Measurements from ENCODE around the gene MYH9.
A peak's percentile ranks its signal among the peaks of the same experiment; 100 is the strongest.
"Not testable (repeated sequence)": the region's sequence is repeated elsewhere in the genome, so short reads cannot be mapped to it uniquely, and the experiment has no call there.

The MYH9 gene

GRCh38 chr22:36291831-36292740 lies 95.7 kb downstream of the MYH9 start:
- no peak for DNase-seq (ENCODE audit: low spot score)

GRCh38 chr22:36290391-36291075 lies 97.2 kb downstream of the MYH9 start:
- DNase-seq (ENCODE audit: low spot score) = not testable (repeated sequence)

GRCh38 chr22:36289948-36290371 lies 97.8 kb downstream of the MYH9 start:
- DNase-seq (ENCODE audit: low spot score) = peak; percentile 62

- DNase-seq (ENCODE audit: low spot score) = no peak
Measured at GRCh38 chr22:36289406-36289870, 98.3 kb downstream of the MYH9 start.

- DNase-seq (ENCODE audit: low spot score) = no peak
Measured at GRCh38 chr22:36288571-36289405, 99.0 kb downstream of the MYH9 start.

- DNase-seq (ENCODE audit: low spot score) = no peak
Measured at GRCh38 chr22:36287881-36288515, 99.8 kb downstream of the MYH9 start.

GRCh38 chr22:36286096-36286957 lies 101.4 kb downstream of the MYH9 start:
- DNase-seq (ENCODE audit: low spot score) = peak; percentile 54

- no peak for DNase-seq (ENCODE audit: low spot score)
Measured at GRCh38 chr22:36285545-36285944, 102.2 kb downstream of the MYH9 start.

- DNase-seq (ENCODE audit: low spot score) = no peak
Measured at GRCh38 chr22:36285017-36285416, 102.8 kb downstream of the MYH9 start.

GRCh38 chr22:36284171-36284571 lies 103.6 kb downstream of the MYH9 start:
- no peak for DNase-seq (ENCODE audit: low spot score)

- DNase-seq (ENCODE audit: low spot score) = no peak
Measured at GRCh38 chr22:36282328-36282831, 105.4 kb downstream of the MYH9 start.

- no peak for DNase-seq (ENCODE audit: low spot score)
Measured at GRCh38 chr22:36281781-36282327, 105.9 kb downstream of the MYH9 start.

GRCh38 chr22:36280379-36280778 lies 107.4 kb downstream of the MYH9 start:
- no peak for DNase-seq (ENCODE audit: low spot score)

- no peak for DNase-seq (ENCODE audit: low spot score)
Measured at GRCh38 chr22:36279219-36279666, 108.5 kb downstream of the MYH9 start.

- peak; percentile 69 for DNase-seq (ENCODE audit: low spot score)
Measured at GRCh38 chr22:36277482-36278291, 110.1 kb downstream of the MYH9 start.

GRCh38 chr22:36274531-36274930 lies 113.2 kb downstream of the MYH9 start:
- no peak for DNase-seq (ENCODE audit: low spot score)

GRCh38 chr22:36271951-36272350 lies 115.8 kb downstream of the MYH9 start:
- not testable (repeated sequence) for DNase-seq (ENCODE audit: low spot score)

- DNase-seq (ENCODE audit: low spot score) = not testable (repeated sequence)
Measured at GRCh38 chr22:36271231-36271630, 116.5 kb downstream of the MYH9 start.

GRCh38 chr22:36267896-36268485 lies 119.8 kb downstream of the MYH9 start:
- DNase-seq (ENCODE audit: low spot score) = no peak

Measured in CD4-positive, alpha-beta T cell treated with Interleukin-15 for 4 hours (primary cell).